Psoas muscle (tissue), 8 donors: Measurements from ENCODE around the gene CTH. TPM values are rescaled to one million over a fixed set of nuclear protein-coding genes. Genes with fewer than 3 reads are reported as not detected.
A peak's percentile ranks its signal among the peaks of the same experiment; 100 is the strongest.
"Not testable (repeated sequence)": the region's sequence is repeated elsewhere in the genome, so short reads cannot be mapped to it uniquely, and the experiment has no call there.

Experiments used
- ATAC-seq, 4 donors: fragments of 200-7000 bp; cut with Tn5 transposase; one replicate each; pipeline ENCODE4 v1.9.1; 2020; ENCODE audit warnings: moderate library complexity in 3 of 4, mild to moderate bottlenecking in 2 of 4
- DNase-seq, 2 donors: peaks; one replicate each; pipeline ENCODE4 v3.0.0-alpha.2; 2020
- H3K27ac ChIP-seq: fragments of 200-600 bp; one replicate; pipeline ENCODE4 v1.8.0; 2022
- H3K27me3 ChIP-seq, 3 donors: fragments of 200-600 bp in 1 of 3; one replicate each; pipeline versions ENCODE4 v1.6.1 to v1.8.0; 2013 to 2022; ENCODE audit warnings: low read length in 2 of 3, mild to moderate bottlenecking in 2 of 3, moderate library complexity in 1 of 3; ENCODE audit not compliant: insufficient read depth in 3 of 3
- H3K36me3 ChIP-seq, 2 donors: fragments of 200-600 bp in 1 of 2; one replicate each; pipeline versions ENCODE4 v1.6.1 to v1.8.0; 2013 to 2022; ENCODE audit warnings: low read depth in 1 of 2, mild to moderate bottlenecking in 1 of 2, moderate library complexity in 1 of 2; ENCODE audit not compliant: insufficient read depth in 1 of 2
- H3K4me1 ChIP-seq: fragments of 200-600 bp; one replicate; pipeline ENCODE4 v1.8.0; 2022
- H3K4me3 ChIP-seq: fragments of 200-600 bp; one replicate; pipeline ENCODE4 v1.8.0; 2022; ENCODE audit warnings: mild to moderate bottlenecking
- H3K9me3 ChIP-seq: fragments of 200-600 bp; one replicate; pipeline ENCODE4 v1.8.0; 2022
- CTCF ChIP-seq: fragments of 200-600 bp; IDR thresholded peaks from one replicate; pipeline ENCODE4 v1.8.0; 2022; ENCODE audit warnings: antibody characterized with exemption
- WGBS, 3 donors: extraction: QIAGEN DNeasy Blood & Tissue Kit; methylation state at CpG; one replicate each; pipeline versions ENCODE4 v1.1.6 to v1.1.7; 2013; 5-methylcytosine and 5-hydroxymethylcytosine counted together
- intact Hi-C, 2 donors: fragments of 100-400 bp; cut with DNase I; formaldehyde crosslinking; loops; one replicate each; pipeline versions ENCODE4 v1.11.0 to v1.14.2; 2022
- long read RNA-seq, 2 donors: library from polyadenylated mRNA; unstranded; transcript quantifications; one replicate each; pipeline ENCODE4 v2.0.0, GENCODE V29; 2021
- polyA plus RNA-seq, 3 donors: library from polyadenylated mRNA; stranded (reverse); fragments of 200-250 nt; gene quantifications; one replicate each; pipeline ENCODE4 v1.2.3, GENCODE V29; 2013
- total RNA-seq, 4 donors: library from RNA; stranded (reverse); fragmentation: NEBNext Ultra II Directional in 2 of 4; extraction: Animal tissue kit (Norgen Biotek cat#: 25700) in 2 of 4; gene quantifications; one replicate each; pipeline versions ENCODE4 v1.2.1 to v1.2.4, GENCODE V29; 2021 to 2023
- donor health status: healthy with polysubstance abuse.
- donor health status: DM: no; HTN: no; CAD: no; lungs with moderate emphysema.
- donor health status: Bipolar disorder and iron deficiency.
- donor health status: healthy.
- donor health status: DM: yes; HTN: yes; CAD: no.
- donor health status: DM: no; HTN: no; CAD: no.
- donor health status: DM: no; HTN: no; CAD: no.
- donor health status: DM: yes; HTN: yes; CAD: no.

CTH gene
- total RNA-seq (1 to 10 TPM in 2 of 4 donors, under 1 TPM in 2; 0.79 to 2.9 (median 1.5) TPM), polyA plus RNA-seq (1 to 10 TPM in 2 of 3 donors, under 1 TPM in 1; 0.55 to 2.0 (median 1.5) TPM)
- long read RNA-seq, donor 1, partial matches to known transcripts: 0 of 1 reads
- long read RNA-seq, donor 1, other reads (novel, unspliced or antisense): 0 of 1 reads
- long read RNA-seq, donor 2: 0 reads

- H3K27me3 ChIP-seq: no peaks in the 10 kb centered on the region
- WGBS, 3 donors: 0% methylated on average over 48 of the region's 48 CpGs
- H3K4me1 ChIP-seq: peaks cover 4% of the 10 kb centered on the region
- H3K4me3 ChIP-seq: peak within 1 kb of the TSS; percentile 88
- no peaks in the 10 kb centered on the region for H3K9me3 ChIP-seq
- DNase-seq (peak; percentile 96 to 98), ATAC-seq (peak; percentile 98 to 100 (median 98))
- peaks cover 0 to 3% of the 10 kb centered on the region in 2 donors for H3K36me3 ChIP-seq
- TF ChIP-seq CTCF: no peak
- intact Hi-C loops: loop anchor here in 1 of 2 donors (1.0 to 5.0 kb wide), 3 partner anchors 188 to 647 kb away; partner anchors contain the start of genes LRRC40 and SRSF11
- peak within 1 kb of the TSS; percentile 94 for H3K27ac ChIP-seq
Measured at GRCh38 chr1:70410604-70411359, at the start of gene CTH. TSS of gene CTH (plus strand) at chr1:70411268. CDS start at chr1:70411416, 148 bp downstream.

GRCh38 chr1:70361727-70362398 lies 49.2 kb upstream of the CTH start:
- Histone ChIP-seq H3K36me3 (no peaks in the 10 kb centered on the region), H3K9me3 (no peaks in the 10 kb centered on the region), H3K27me3 (no peaks in the 10 kb centered on the region), H3K4me3 (no peak overlapping the region), H3K27ac (no peak overlapping the region), H3K4me1 (no peaks in the 10 kb centered on the region)
- TF ChIP-seq CTCF: no peak
- intact Hi-C loops: loop anchor here in 1 of 2 donors (5.0 kb wide), 1 partner anchor 45 kb away; no protein-coding TSS in a partner anchor
- no peak for DNase-seq
- ATAC-seq: no peak
- WGBS, 3 donors: 47 to 61% (median 56%) methylated on average over 3 of the region's 3 CpGs

GRCh38 chr1:70364439-70364838 lies 46.6 kb upstream of the CTH start:
- DNase-seq (no peak), ATAC-seq (no peak)
- no peak overlapping the region for H3K4me3 ChIP-seq
- H3K36me3 ChIP-seq: peaks cover 0 to 11% of the 10 kb centered on the region in 2 donors
- no peaks in the 10 kb centered on the region for H3K4me1 ChIP-seq
- no peak overlapping the region for H3K27ac ChIP-seq
- TF ChIP-seq CTCF: no peak
- no peaks in the 10 kb centered on the region for H3K27me3 ChIP-seq
- no peaks in the 10 kb centered on the region for H3K9me3 ChIP-seq
- intact Hi-C loops: loop anchor here in 1 of 2 donors (5.0 kb wide), 1 partner anchor 43 kb away; no protein-coding TSS in a partner anchor
- WGBS, 3 donors: 84 to 91% (median 85%) methylated on average over 3 of the region's 3 CpGs

- H3K27me3 ChIP-seq, H3K9me3 ChIP-seq, H3K4me3 ChIP-seq, H3K4me1 ChIP-seq, DNase-seq, H3K27ac ChIP-seq, ATAC-seq, intact Hi-C loops: not testable (repeated sequence)
- H3K36me3 ChIP-seq: peaks cover 0 to 17% of the 10 kb centered on the region in 2 donors
- 90 to 93% (median 93%) methylated on average over 4 of the region's 4 CpGs for WGBS, 3 donors
Measured at GRCh38 chr1:70366425-70366952, 44.6 kb upstream of the CTH start.

GRCh38 chr1:70366997-70367396 lies 44.1 kb upstream of the CTH start:
- H3K4me1 ChIP-seq, intact Hi-C loops, ATAC-seq, H3K27ac ChIP-seq, H3K4me3 ChIP-seq, H3K27me3 ChIP-seq, DNase-seq, H3K9me3 ChIP-seq: not testable (repeated sequence)
- H3K36me3 ChIP-seq: peaks cover 0 to 17% of the 10 kb centered on the region in 2 donors
- 89 to 93% (median 90%) methylated on average over 3 of the region's 3 CpGs for WGBS, 3 donors

- H3K4me3 ChIP-seq, intact Hi-C loops, H3K27me3 ChIP-seq, ATAC-seq, DNase-seq, H3K4me1 ChIP-seq, H3K27ac ChIP-seq, H3K9me3 ChIP-seq: not testable (repeated sequence)
- H3K36me3 ChIP-seq: peaks cover 0 to 17% of the 10 kb centered on the region in 2 donors
- 79 to 88% (median 83%) methylated on average over 5 of the region's 5 CpGs for whole genome bisulfite sequencing, 3 donors
Measured at GRCh38 chr1:70367397-70367796, 43.7 kb upstream of the CTH start.

- H3K27me3 ChIP-seq, H3K27ac ChIP-seq, DNase-seq, H3K9me3 ChIP-seq, H3K4me1 ChIP-seq, intact Hi-C loops, H3K4me3 ChIP-seq, ATAC-seq: not testable (repeated sequence)
- 91 to 95% (median 92%) methylated on average over 3 of the region's 3 CpGs for WGBS, 3 donors
- peaks cover 0 to 17% of the 10 kb centered on the region in 2 donors for H3K36me3 ChIP-seq
Measured at GRCh38 chr1:70371586-70371985, 39.5 kb upstream of the CTH start.
